ENCODE results near the gene CA12. TPM values are rescaled to one million over a fixed set of nuclear protein-coding genes. Genes with fewer than 3 reads are reported as not detected.
"Not testable (repeated sequence)": the region's sequence is repeated elsewhere in the genome, so short reads cannot be mapped to it uniquely, and the experiment has no call there.

CA12 gene
- total RNA-seq = under 1 TPM in 1 of 2 experiments, not detected in 1; 0.20 TPM

DNA sequence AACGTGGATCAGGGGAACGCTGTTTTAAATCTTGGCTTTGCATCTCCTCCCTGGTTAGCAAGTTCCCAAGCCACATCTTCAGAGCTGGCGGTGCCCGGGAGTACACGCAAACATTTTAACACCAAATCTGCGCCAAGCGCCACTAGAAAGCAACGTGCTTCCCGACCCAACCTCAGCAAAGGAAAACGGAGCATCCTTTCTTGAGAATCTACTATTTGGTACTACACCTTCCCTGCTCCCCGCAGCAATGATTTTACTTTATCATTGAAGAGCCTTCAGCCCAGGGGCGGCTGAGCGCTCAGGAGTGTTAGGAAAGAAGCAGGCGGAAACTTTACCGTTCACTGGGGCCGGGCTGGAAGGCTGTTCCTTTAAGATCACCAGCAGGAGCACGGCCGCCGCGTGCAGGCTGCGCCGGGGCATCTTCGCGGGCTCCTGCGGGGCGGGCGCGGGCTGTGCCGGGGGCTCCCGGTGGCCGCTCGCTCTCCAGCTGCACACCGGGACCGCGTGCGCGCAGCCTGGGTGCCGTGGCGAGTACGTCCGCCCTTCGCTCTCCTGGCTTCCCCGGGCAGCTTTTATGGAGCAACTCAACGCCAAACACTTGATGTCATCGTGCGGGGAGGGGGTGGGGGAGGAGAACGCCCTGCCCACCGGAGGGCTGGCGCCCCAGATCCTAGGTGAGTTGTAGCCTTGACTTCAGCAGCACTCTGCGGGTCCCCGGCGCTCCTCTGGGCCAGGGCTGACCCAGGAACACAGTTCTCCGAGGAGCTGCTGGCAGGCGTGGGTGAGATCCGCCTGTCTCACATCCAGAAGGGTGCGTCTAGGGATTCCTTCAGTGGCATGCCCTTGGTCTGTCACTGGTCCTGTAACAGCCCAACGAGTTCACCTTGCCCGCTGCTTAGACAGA lies at the start of gene CA12:
Gene CA12, minus strand, starts transcription at position 546 of the 904 bp plus-strand sequence. Its CDS starts 126 bp downstream, at position 420.
- peaks cover 3% of the 10 kb centered on the region for H3K36me3 Mint-ChIP-seq (ENCODE audit: low read depth)
- H3K27me3 Mint-ChIP-seq = peaks cover 69% of the 10 kb centered on the region
- H3K4me3 Mint-ChIP-seq = peak within 1 kb of the TSS; percentile 61
- H3K27ac Mint-ChIP-seq = no peak within 1 kb of the TSS
- ChIA-PET POLR2A (no interaction called here), CTCF (interaction anchor here (0.6 to 0.8 kb wide), 2 partner anchors 93 to 248 kb away, joined by 3 read pairs; no protein-coding TSS in a partner anchor)
- H3K9me3 Mint-ChIP-seq = peaks cover 4% of the 10 kb centered on the region
- no peak for DNase-seq
- H3K4me1 Mint-ChIP-seq = peaks cover 19% of the 10 kb centered on the region

DNA sequence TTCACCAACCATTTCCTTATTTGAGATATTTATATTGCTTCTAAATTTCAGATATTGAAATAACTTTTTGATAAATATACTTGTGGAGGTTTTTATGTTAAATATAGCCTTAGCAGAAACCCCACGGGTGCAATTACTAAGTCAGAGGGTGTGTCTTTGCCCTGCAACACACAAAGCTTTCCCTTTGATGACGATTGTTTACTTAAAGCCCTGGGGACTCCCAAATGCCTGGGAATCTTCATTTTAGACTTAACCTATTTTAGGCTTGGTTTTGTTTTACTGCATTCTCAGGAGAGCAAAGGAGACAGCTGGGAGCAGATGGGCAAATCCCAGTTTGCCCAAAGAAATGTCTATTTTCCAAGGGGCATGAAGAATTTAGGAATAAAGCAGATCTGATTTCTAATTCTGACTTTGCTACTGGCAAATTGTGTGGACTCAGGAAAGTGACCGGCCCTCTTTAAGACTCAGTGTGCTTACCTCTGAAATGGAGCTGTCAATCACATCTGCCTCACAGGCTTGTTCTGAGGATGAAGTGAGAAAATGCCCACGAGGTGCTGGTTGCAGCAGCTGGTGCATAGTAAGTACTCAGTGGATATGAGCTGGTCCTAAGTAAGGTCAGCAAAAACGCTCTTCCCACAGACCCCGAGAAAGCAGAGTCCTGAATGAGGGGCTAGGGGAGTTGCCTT lies 49.3 kb upstream of the CA12 start:
- H3K4me1 Mint-ChIP-seq = no peaks in the 10 kb centered on the region
- DNase-seq = no peak
- ChIA-PET POLR2A (no interaction called here), CTCF (no interaction called here)
- H3K4me3 Mint-ChIP-seq = no peak overlapping the region
- no peaks in the 10 kb centered on the region for H3K27me3 Mint-ChIP-seq
- H3K9me3 Mint-ChIP-seq = no peaks in the 10 kb centered on the region
- H3K27ac Mint-ChIP-seq = no peak overlapping the region
- H3K36me3 Mint-ChIP-seq (ENCODE audit: low read depth) = no peaks in the 10 kb centered on the region

DNA sequence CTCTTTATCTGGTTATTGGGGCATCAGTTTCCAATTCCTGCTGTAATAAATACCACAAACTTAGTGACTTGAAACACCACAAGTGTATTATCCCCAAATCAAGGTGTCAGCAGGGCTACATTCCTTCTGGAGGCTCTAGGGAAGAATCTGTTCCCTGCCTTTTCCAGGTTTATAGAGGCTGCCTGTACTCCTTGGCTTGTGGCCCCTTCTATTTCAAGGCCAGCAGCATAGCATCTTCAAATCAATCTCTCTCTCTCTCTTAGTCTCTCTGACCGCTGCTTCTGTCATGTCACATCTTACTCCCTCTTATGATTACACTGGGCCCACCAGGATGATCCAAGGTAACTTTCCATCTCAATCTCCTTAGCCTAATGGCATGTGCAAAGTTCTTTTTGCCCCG lies 44.9 kb upstream of the CA12 start:
- H3K27ac Mint-ChIP-seq = no peak overlapping the region
- ChIA-PET POLR2A (no interaction called here), CTCF (no interaction called here)
- no peaks in the 10 kb centered on the region for H3K9me3 Mint-ChIP-seq
- H3K4me3 Mint-ChIP-seq = no peak overlapping the region
- no peak for DNase-seq
- H3K4me1 Mint-ChIP-seq = no peaks in the 10 kb centered on the region
- H3K27me3 Mint-ChIP-seq = peaks cover 2% of the 10 kb centered on the region
- H3K36me3 Mint-ChIP-seq (ENCODE audit: low read depth) = no peaks in the 10 kb centered on the region

- ChIA-PET POLR2A (no interaction called here), CTCF (no interaction called here)
- no peaks in the 10 kb centered on the region for H3K36me3 Mint-ChIP-seq (ENCODE audit: low read depth)
- H3K27me3 Mint-ChIP-seq = peaks cover 2% of the 10 kb centered on the region
- no peaks in the 10 kb centered on the region for H3K4me1 Mint-ChIP-seq
- no peak overlapping the region for H3K4me3 Mint-ChIP-seq
- DNase-seq = no peak
- H3K9me3 Mint-ChIP-seq = no peaks in the 10 kb centered on the region
- no peak overlapping the region for H3K27ac Mint-ChIP-seq
Observed at GRCh38 chr15:63425426-63425985, 43.9 kb upstream of the CA12 start.

DNA sequence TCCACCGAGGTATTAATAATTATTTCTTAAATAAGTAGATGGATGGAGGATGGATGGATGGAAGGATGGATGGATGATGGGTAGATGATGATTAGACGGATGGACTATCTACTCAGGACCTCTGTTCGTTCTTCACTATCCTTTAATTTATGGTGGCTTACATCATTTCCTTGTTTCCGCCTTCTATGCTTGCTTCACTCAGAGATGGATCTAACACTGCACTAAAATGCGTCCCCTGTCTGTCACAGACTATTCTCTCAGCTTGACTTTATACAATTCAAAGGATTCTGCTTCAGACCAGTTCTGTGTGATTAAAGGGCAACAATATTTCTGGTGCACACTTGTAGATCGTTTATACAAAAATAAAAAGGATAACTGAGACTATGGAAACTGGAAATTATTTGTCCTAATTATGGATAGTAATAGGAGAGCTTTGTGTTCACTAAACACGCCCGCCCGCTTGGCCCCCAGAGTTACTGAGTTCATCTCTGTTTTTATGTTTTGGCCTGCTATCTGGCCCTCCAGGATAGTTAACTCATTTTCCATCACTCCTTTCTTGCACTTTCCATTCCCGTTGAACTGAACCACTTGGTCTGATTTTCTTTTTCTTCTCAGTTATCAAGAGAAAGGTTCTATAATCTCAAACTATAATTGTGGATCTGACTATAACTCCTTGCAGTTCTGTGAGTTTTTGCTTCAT lies 41.4 kb upstream of the CA12 start:
- H3K9me3 Mint-ChIP-seq = no peaks in the 10 kb centered on the region
- H3K4me3 Mint-ChIP-seq = no peak overlapping the region
- peaks cover 2% of the 10 kb centered on the region for H3K27me3 Mint-ChIP-seq
- CTCF ChIA-PET = interaction anchor here (0.7 kb wide), 1 partner anchor 920 kb away, joined by 4 read pairs; no protein-coding TSS in a partner anchor
- no peak overlapping the region for H3K27ac Mint-ChIP-seq
- no peaks in the 10 kb centered on the region for H3K4me1 Mint-ChIP-seq
- no peaks in the 10 kb centered on the region for H3K36me3 Mint-ChIP-seq (ENCODE audit: low read depth)
- no peak for DNase-seq
- POLR2A ChIA-PET = no interaction called here

GRCh38 chr15:63421433-63421832 lies 39.8 kb upstream of the CA12 start:
- Mint-ChIP-seq H3K27ac (no peak overlapping the region), H3K4me1 (no peaks in the 10 kb centered on the region), H3K36me3 (ENCODE audit: low read depth) (no peaks in the 10 kb centered on the region), H3K9me3 (no peaks in the 10 kb centered on the region), H3K27me3 (peaks cover 2% of the 10 kb centered on the region), H3K4me3 (no peak overlapping the region)
- CTCF ChIA-PET = no interaction called here
- POLR2A ChIA-PET = no interaction called here
- DNase-seq = no peak

DNA sequence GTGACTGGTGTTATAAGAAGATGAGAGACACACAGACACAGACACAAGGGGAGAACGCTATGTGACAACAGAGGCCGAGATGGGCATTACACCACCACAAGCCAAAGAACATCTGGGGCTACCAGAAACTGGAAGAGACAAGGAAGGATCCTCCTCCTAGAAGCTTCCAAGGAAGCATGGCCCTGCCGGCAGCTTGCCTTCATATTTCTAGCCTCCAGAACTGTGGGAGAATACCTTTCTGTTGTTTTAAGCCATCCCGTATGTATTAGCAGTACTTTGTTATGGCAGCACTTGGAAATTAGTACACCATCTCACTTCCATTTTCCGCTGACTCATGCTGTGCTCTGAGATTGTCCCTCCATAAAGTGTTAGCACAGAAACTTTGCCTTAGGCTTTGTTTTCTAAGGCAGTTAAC lies 38.7 kb upstream of the CA12 start:
- ChIA-PET CTCF (no interaction called here), POLR2A (no interaction called here)
- Mint-ChIP-seq H3K4me1 (no peaks in the 10 kb centered on the region), H3K4me3 (no peak overlapping the region), H3K36me3 (ENCODE audit: low read depth) (no peaks in the 10 kb centered on the region), H3K27ac (no peak overlapping the region), H3K9me3 (no peaks in the 10 kb centered on the region), H3K27me3 (peaks cover 2% of the 10 kb centered on the region)
- no peak for DNase-seq

- no peak for DNase-seq
- CTCF ChIA-PET = no interaction called here
- H3K27ac Mint-ChIP-seq = no peak overlapping the region
- peaks cover 2% of the 10 kb centered on the region for H3K27me3 Mint-ChIP-seq
- no peaks in the 10 kb centered on the region for H3K36me3 Mint-ChIP-seq (ENCODE audit: low read depth)
- no peaks in the 10 kb centered on the region for H3K4me1 Mint-ChIP-seq
- H3K4me3 Mint-ChIP-seq = no peak overlapping the region
- no peaks in the 10 kb centered on the region for H3K9me3 Mint-ChIP-seq
- POLR2A ChIA-PET = no interaction called here
Observed at GRCh38 chr15:63418811-63419210, 37.2 kb upstream of the CA12 start.

- CTCF ChIA-PET = no interaction called here
- H3K27ac Mint-ChIP-seq = no peak overlapping the region
- no peak for DNase-seq
- H3K4me3 Mint-ChIP-seq = no peak overlapping the region
- no peaks in the 10 kb centered on the region for H3K4me1 Mint-ChIP-seq
- no peaks in the 10 kb centered on the region for H3K9me3 Mint-ChIP-seq
- POLR2A ChIA-PET = no interaction called here
- H3K36me3 Mint-ChIP-seq (ENCODE audit: low read depth) = no peaks in the 10 kb centered on the region
- peaks cover 2% of the 10 kb centered on the region for H3K27me3 Mint-ChIP-seq
Observed at GRCh38 chr15:63417721-63418120, 36.1 kb upstream of the CA12 start.

GRCh38 chr15:63417274-63417673 lies 35.6 kb upstream of the CA12 start:
- H3K4me3 Mint-ChIP-seq; POLR2A ChIA-PET; CTCF ChIA-PET; DNase-seq; H3K36me3 Mint-ChIP-seq (ENCODE audit: low read depth); H3K4me1 Mint-ChIP-seq; H3K27me3 Mint-ChIP-seq; H3K27ac Mint-ChIP-seq; H3K9me3 Mint-ChIP-seq: not testable (repeated sequence)

DNA sequence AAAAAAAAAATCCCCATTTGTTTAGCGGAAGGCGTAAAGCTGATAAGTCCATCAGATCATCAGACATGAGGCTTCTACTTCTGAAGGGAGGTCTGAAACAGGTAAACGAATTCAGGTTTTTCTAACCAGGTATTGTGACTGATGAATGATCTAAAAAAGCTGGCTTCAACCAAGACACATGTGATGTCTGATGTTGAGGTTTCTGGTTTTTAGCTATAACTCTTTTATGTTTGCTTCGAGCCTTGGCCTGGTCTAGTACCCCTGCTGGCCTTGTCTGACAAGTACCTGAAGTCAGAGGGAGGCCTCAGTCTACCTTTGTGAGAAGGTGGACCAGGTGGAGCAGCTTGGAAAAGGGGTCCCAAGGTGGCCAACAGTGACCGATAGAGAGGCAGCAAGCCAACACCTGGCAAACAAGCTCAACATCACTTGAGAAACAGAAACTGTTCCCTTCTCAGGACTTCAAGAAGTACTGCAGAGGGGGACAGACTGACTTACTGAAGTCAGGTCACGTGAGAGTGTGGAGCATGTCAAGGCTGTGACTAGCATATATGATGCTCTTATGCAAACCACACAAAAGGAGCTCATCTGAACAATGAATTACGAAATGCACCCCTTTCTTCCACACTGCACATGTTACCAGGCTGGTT lies 33.0 kb upstream of the CA12 start:
- ChIA-PET POLR2A (no interaction called here), CTCF (interaction anchor here (0.7 to 1.7 kb wide), 4 partner anchors 12 to 126 kb away, joined by 3 to 5 read pairs (median 4); no protein-coding TSS in a partner anchor)
- Mint-ChIP-seq H3K36me3 (ENCODE audit: low read depth) (no peaks in the 10 kb centered on the region), H3K27me3 (peaks cover 3% of the 10 kb centered on the region), H3K27ac (no peak overlapping the region), H3K4me3 (no peak overlapping the region), H3K9me3 (no peaks in the 10 kb centered on the region), H3K4me1 (no peaks in the 10 kb centered on the region)
- no peak for DNase-seq

GRCh38 chr15:63412551-63412950 lies 30.9 kb upstream of the CA12 start:
- H3K4me1 Mint-ChIP-seq = no peaks in the 10 kb centered on the region
- no peak overlapping the region for H3K27ac Mint-ChIP-seq
- H3K9me3 Mint-ChIP-seq = no peaks in the 10 kb centered on the region
- H3K36me3 Mint-ChIP-seq (ENCODE audit: low read depth) = no peaks in the 10 kb centered on the region
- H3K4me3 Mint-ChIP-seq = no peak overlapping the region
- no peak for DNase-seq
- ChIA-PET POLR2A (no interaction called here), CTCF (interaction anchor here (0.9 to 1.1 kb wide), 2 partner anchors 8 to 364 kb away, joined by 3 read pairs; no protein-coding TSS in a partner anchor)
- peaks cover 5% of the 10 kb centered on the region for H3K27me3 Mint-ChIP-seq

All from activated CD4-positive, alpha-beta memory T cell treated with anti-CD3 and anti-CD28 coated beads, Interleukin-2, amount 10 ng/mL, durations not matched to agents 7 days and 5 days (primary cell).